K562 (cell line): ENCODE measurements around the gene METTL8. TPM values are rescaled to one million over a fixed set of nuclear protein-coding genes. Genes with fewer than 3 reads are reported as not detected.
A peak's percentile ranks its signal among the peaks of the same experiment; 100 is the strongest.
"Not testable (repeated sequence)": the region's sequence is repeated elsewhere in the genome, so short reads cannot be mapped to it uniquely, and the experiment has no call there.

Experiments used
- ATAC-seq: fragments of 200-7000 bp; cut with Tn5 transposase; 3 replicates; pipeline ENCODE4 v1.9.1; 2020; ENCODE audit warnings: moderate library complexity
- BruUV-seq: library from RNA; stranded (reverse); fragments of 400-500 nt; replicated peaks from 2 replicates; lab custom pipeline; 2021; lab: Mats Ljungman, UMichigan
- CTCF ChIA-PET: fragments of 300-600 bp; formaldehyde crosslinking; extraction: SDS; loops from one replicate; lab custom pipeline; 2021; ENCODE audit warnings: low intra/inter-chr PET ratio; lab: Yijun Ruan, JAX
- POLR2A ChIA-PET: fragments of 300-600, 350-650 bp; sonication (Branson Sonifier 250); formaldehyde crosslinking; extraction: SDS; loops from one replicate; lab custom pipeline; 2021; ENCODE audit warnings: antibody characterized with exemption, inconsistent platforms; lab: Yijun Ruan, JAX
- DNase-seq, 4 experiments: peaks; one replicate each; pipeline versions ENCODE4 v3.0.0 to v3.0.0-alpha.2; 2011 to 2018; ENCODE audit warnings: low spot score in 3 of 4, mixed read lengths in 3 of 4; ENCODE audit errors: extremely low read depth in 1 of 4
- FAIRE-seq: peaks from 2 replicates; lab custom pipeline; 2011; peaks lifted over from hg19 to GRCh38; lab: Jason Lieb, UNC
- H2AFZ ChIP-seq: 2 replicates; pipeline ENCODE4 v1.6.0; 2011; ENCODE audit warnings: low read depth, low read length, control low read depth, inconsistent platforms
- H3K27ac ChIP-seq: fragments of 200-600 bp; 3 replicates; pipeline ENCODE4 v1.8.0; 2011; ENCODE audit warnings: low read depth, mild to moderate bottlenecking, control low read depth, inconsistent platforms, low read length, moderate library complexity, mixed read lengths; ENCODE audit errors: extremely low read depth
- H3K27me3 ChIP-seq, 2 experiments: fragments of 300-600 bp in 1 of 2; 2 replicates in 1 of 2; 3 replicates in 1 of 2; pipeline versions ENCODE4 v1.6.0 to v1.8.0; 2011; ENCODE audit warnings: inconsistent platforms in 2 of 2, low read length in 2 of 2, mild to moderate bottlenecking in 1 of 2, mixed read lengths in 1 of 2, moderate library complexity in 1 of 2; ENCODE audit not compliant: control insufficient read depth in 2 of 2, insufficient read depth in 2 of 2
- H3K36me3 ChIP-seq: fragments of 300-600 bp; 3 replicates; pipeline ENCODE4 v1.8.0; 2011; ENCODE audit warnings: mild to moderate bottlenecking, low read length, inconsistent platforms; ENCODE audit not compliant: control insufficient read depth, insufficient read depth
- H3K4me1 ChIP-seq, 2 experiments: fragments of 200-600 bp in 1 of 2; replicated peaks in 1 of 2; 2 replicates in 1 of 2; 3 replicates in 1 of 2; pipeline versions ENCODE4 v1.5.1 to v1.8.0; 2011; ENCODE audit warnings: inconsistent platforms in 2 of 2, low read length in 2 of 2, mild to moderate bottlenecking in 1 of 2, mixed read lengths in 1 of 2, moderate library complexity in 1 of 2; ENCODE audit not compliant: control insufficient read depth in 2 of 2, insufficient read depth in 2 of 2
- H3K4me2 ChIP-seq: 2 replicates; pipeline ENCODE4 v1.6.1; 2011; ENCODE audit warnings: low read length, control low read depth, inconsistent platforms, mixed read lengths; ENCODE audit not compliant: insufficient read depth
- H3K4me3 ChIP-seq: fragments of 200-600 bp; sonication (generic), shearing (Covaris generic); 2 replicates; pipeline ENCODE4 v1.5.1; 2016; ENCODE audit warnings: control low read depth, inconsistent platforms
- H3K79me2 ChIP-seq: fragments of 200-600 bp; 3 replicates; pipeline ENCODE4 v1.8.0; 2011; ENCODE audit warnings: low read length, inconsistent platforms; ENCODE audit not compliant: control insufficient read depth, insufficient read depth
- H3K9ac ChIP-seq, 2 experiments: 2 replicates each; pipeline versions ENCODE4 v1.6.0 to v1.6.1; 2011; ENCODE audit warnings: low read depth in 2 of 2, low read length in 2 of 2, control low read depth in 1 of 2, inconsistent platforms in 1 of 2, mild to moderate bottlenecking in 1 of 2, mixed read lengths in 1 of 2; ENCODE audit not compliant: insufficient read depth in 1 of 2
- H3K9me1 ChIP-seq: one replicate; pipeline ENCODE4 v1.6.0; 2011; ENCODE audit warnings: inconsistent platforms, mild to moderate bottlenecking, low read length, moderate library complexity; ENCODE audit not compliant: control insufficient read depth, insufficient read depth
- H3K9me3 ChIP-seq: replicated peaks from 2 replicates; pipeline ENCODE4 v1.5.1; 2011; ENCODE audit warnings: low read depth, low read length, inconsistent platforms; ENCODE audit not compliant: control insufficient read depth, insufficient read depth
- H4K20me1 ChIP-seq: replicated peaks from 2 replicates; pipeline ENCODE4 v1.6.1; 2011; ENCODE audit warnings: low read length, inconsistent platforms, mixed read lengths; ENCODE audit not compliant: control insufficient read depth, insufficient read depth
- C11orf30 ChIP-seq: fragments of 450-650 bp; IDR thresholded peaks from 2 replicates; pipeline ENCODE4 v1.6.1; 2016; ENCODE audit warnings: low read depth, mild to moderate bottlenecking
- MAFG ChIP-seq: fragments of 450-650 bp; conservative IDR thresholded peaks from 2 replicates; pipeline ENCODE4 v1.6.1; 2016; ENCODE audit warnings: missing genetic modification characterization, missing compliant biosample characterization
- TRIM28 ChIP-seq: fragments of 450-650 bp; IDR thresholded peaks from 2 replicates; pipeline ENCODE4 v1.6.1; 2017
- ZNF316 ChIP-seq: fragments of 450-650 bp; IDR thresholded peaks from 2 replicates; pipeline ENCODE4 v1.6.1; 2016
- ZNF707 ChIP-seq: fragments of 250-450 bp; sonication (Bioruptor Pico); conservative IDR thresholded peaks from 2 replicates; pipeline ENCODE4 v1.8.0; 2022; ENCODE audit warnings: inconsistent platforms, mild to moderate bottlenecking, moderate library complexity
- WGBS: fragments of 100-300 bp; shearing (Covaris generic); methylation state at CpG from one replicate; pipeline ENCODE4 v1.1.6; 2016; ENCODE audit warnings: low coverage, mixed read lengths; ENCODE audit not compliant: insufficient coverage; ENCODE audit errors: missing lambda C conversion rate; 5-methylcytosine and 5-hydroxymethylcytosine counted together
- in situ Hi-C: fragments of 300-500 bp; cut with MboI; formaldehyde crosslinking; loops from 4 replicates; pipeline ENCODE4 v1.15.0; 2018; ENCODE audit warnings: inconsistent platforms, mixed read lengths
- intact Hi-C: fragments of 100-400 bp; cut with micrococcal nuclease; formaldehyde crosslinking; loops from 2 replicates; pipeline ENCODE4 v1.14.2; 2022
- polyA plus RNA-seq, 8 experiments: library from polyadenylated mRNA; depleted of rRNA in 4 of 8; stranded (reverse) in 5 of 8; unstranded in 3 of 8; fragments of >200 nt; fragmentation: Nextera tagmentation in 2 of 8; fragmentation: Illumina TruSeq in 1 of 8; extraction: Ambion mirVana in 2 of 8; extraction: Trizol in 1 of 8; gene quantifications; 2 replicates each; pipeline versions ENCODE4 v1.2.1 to v1.2.3, GENCODE V29; 2011 to 2014; ENCODE audit warnings: inconsistent platforms in 1 of 8, missing spikeins in 1 of 8
- total RNA-seq, 7 experiments: library from RNA; depleted of rRNA in 6 of 7; stranded (reverse); fragments of >200 nt in 6 of 7; fragmentation: Illumina TruSeq in 2 of 7; extraction: Trizol in 2 of 7; gene quantifications; 2 replicates each; pipeline versions ENCODE4 v1.2.1 to v1.2.3, GENCODE V29; 2011 to 2021; ENCODE audit warnings: low replicate concordance in 1 of 7

The METTL8 gene
- total and polyA plus RNA-seq, 9 of the 15 experiments (the other 6 are each of a cell fraction or from before 2014, with no cell fraction given): 12.9 to 52.6 (median 33.7) TPM

- DNase-seq, ATAC-seq, H3K27me3 ChIP-seq, H3K4me2 ChIP-seq, H3K27ac ChIP-seq, in situ Hi-C loops, CTCF ChIA-PET, H3K4me3 ChIP-seq, H3K9me1 ChIP-seq, BruUV-seq, H2AFZ ChIP-seq, FAIRE-seq, H3K4me1 ChIP-seq, H3K36me3 ChIP-seq, H4K20me1 ChIP-seq, H3K9ac ChIP-seq, intact Hi-C loops: not testable (repeated sequence)
- WGBS: 75% methylated on average over 2 of the region's 2 CpGs
- peaks cover 19% of the 10 kb centered on the region for H3K9me3 ChIP-seq
- POLR2A ChIA-PET: interaction anchor here (1.1 kb wide), 1 partner anchor 11 kb away, joined by 6 read pairs; the partner anchor contains the start of genes DCAF17 and METTL8
- TF ChIP-seq C11orf30: peak; percentile 66
- TF ChIP-seq MAFG (tag): peak; percentile 38
- 0 out of 2 replicates have a peak, but pooled peaks have one; percentile 25 for TF ChIP-seq TRIM28
- peak; percentile 86 for TF ChIP-seq ZNF316
- TF ChIP-seq ZNF707 (CRISPR knock-in tag): peak; percentile 96
- peaks cover 48% of the 10 kb centered on the region for H3K79me2 ChIP-seq
Observed at GRCh38 chr2:171422710-171423495, 10.9 kb downstream of the METTL8 start.
